GM10266 (cell line): ENCODE measurements around the gene PGC.

Experiments
- DNase-seq: peaks from one replicate; pipeline ENCODE4 v3.0.0; 2012; ENCODE audit errors: extremely low spot score
- CTCF ChIP-seq: IDR thresholded peaks from 2 replicates; pipeline ENCODE4 v1.5.1; 2012; ENCODE audit warnings: mild to moderate bottlenecking, low read depth; ENCODE audit not compliant: control insufficient read depth, insufficient read depth; ENCODE audit errors: missing control alignments

PGC gene

GRCh38 chr6:41756354-41756753, 9.2 kb upstream of the PGC start:
- DNase-seq, result no peak

GRCh38 chr6:41755895-41756294, 8.7 kb upstream of the PGC start:
- no peak for TF ChIP-seq CTCF
- no peak for DNase-seq

More at GRCh38 chr6:41756354-41756753, 9.2 kb upstream of the PGC start:
- TF ChIP-seq CTCF, result no peak

- no peak for DNase-seq
- no peak for TF ChIP-seq CTCF
Observed at GRCh38 chr6:41750374-41750773, 3.2 kb upstream of the PGC start.

GRCh38 chr6:41748542-41748941, 1.3 kb upstream of the PGC start:
- TF ChIP-seq CTCF, result no peak
- no peak for DNase-seq

- no peak for DNase-seq
- no peak for TF ChIP-seq CTCF
Observed at GRCh38 chr6:41748102-41748477, 893 bp upstream of the PGC start.

- TF ChIP-seq CTCF, result no peak
- DNase-seq, result no peak
Observed at GRCh38 chr6:41746107-41746506, 1.1 kb downstream of the PGC start.

GRCh38 chr6:41744236-41744787, 2.9 kb downstream of the PGC start:
- TF ChIP-seq CTCF, result no peak
- no peak for DNase-seq
